Keratinocyte (primary cell): ENCODE measurements around the gene B4GALT4. TPM values are rescaled to one million over a fixed set of nuclear protein-coding genes. Genes with fewer than 3 reads are reported as not detected.

ENCODE experiments used
- DNase-seq: peaks from one replicate; pipeline ENCODE4 v3.0.0-alpha.2; 2011; ENCODE audit warnings: low read depth, missing footprints, low spot score
- FAIRE-seq: peaks from 2 replicates; lab custom pipeline; 2011; peaks lifted over from hg19 to GRCh38; lab: Jason Lieb, UNC
- H2AFZ ChIP-seq: 2 replicates; pipeline ENCODE4 v1.6.0; 2012; ENCODE audit warnings: low read length, control low read depth, inconsistent platforms; ENCODE audit not compliant: control insufficient read depth
- H3K27ac ChIP-seq: 2 replicates; pipeline ENCODE4 v1.5.1; 2011; ENCODE audit warnings: low read length; ENCODE audit not compliant: control insufficient read depth, insufficient read depth
- H3K27me3 ChIP-seq: 3 replicates; pipeline ENCODE4 v1.6.0; 2011; ENCODE audit warnings: low read length; ENCODE audit not compliant: control insufficient read depth, insufficient read depth; ENCODE audit errors: extremely low read depth
- H3K36me3 ChIP-seq, 2 experiments: 2 replicates in 1 of 2; 3 replicates in 1 of 2; pipeline ENCODE4 v1.5.1; 2011; ENCODE audit warnings: low read length in 2 of 2, mild to moderate bottlenecking in 1 of 2; ENCODE audit not compliant: control insufficient read depth in 2 of 2, insufficient read depth in 2 of 2; ENCODE audit errors: extremely low read depth in 1 of 2
- H3K4me1 ChIP-seq: 3 replicates; pipeline ENCODE4 v1.5.1; 2011; ENCODE audit warnings: low read length; ENCODE audit not compliant: control insufficient read depth, insufficient read depth; ENCODE audit errors: extremely low read depth
- H3K4me2 ChIP-seq: 3 replicates; pipeline ENCODE4 v1.6.0; 2011; ENCODE audit warnings: low read depth, low read length; ENCODE audit not compliant: control insufficient read depth, insufficient read depth; ENCODE audit errors: extremely low read depth
- H3K4me3 ChIP-seq, 3 experiments: fragments of 200-600 bp in 1 of 3; sonication (generic) in 1 of 3; 2 replicates in 2 of 3; 3 replicates in 1 of 3; pipeline ENCODE4 v1.5.1; 2011 to 2016; ENCODE audit warnings: low read length in 3 of 3, mild to moderate bottlenecking in 3 of 3, control low read depth in 2 of 3, inconsistent platforms in 1 of 3, low read depth in 1 of 3, mixed read lengths in 1 of 3, mixed run types in 1 of 3, moderate library complexity in 1 of 3; ENCODE audit not compliant: control insufficient read depth in 2 of 3, insufficient read depth in 2 of 3; ENCODE audit errors: extremely low read depth in 1 of 3
- H3K79me2 ChIP-seq: 2 replicates; pipeline ENCODE4 v1.6.0; 2012; ENCODE audit warnings: low read length; ENCODE audit not compliant: control insufficient read depth, insufficient read depth
- H3K9ac ChIP-seq: 3 replicates; pipeline ENCODE4 v1.6.0; 2011; ENCODE audit warnings: low read length; ENCODE audit not compliant: control insufficient read depth, insufficient read depth; ENCODE audit errors: extremely low read depth
- H3K9me1 ChIP-seq: 3 replicates; pipeline ENCODE4 v1.6.0; 2011; ENCODE audit warnings: low read length; ENCODE audit not compliant: control insufficient read depth, insufficient read depth; ENCODE audit errors: extremely low read depth
- H3K9me3 ChIP-seq: 2 replicates; pipeline ENCODE4 v1.5.1; 2012; ENCODE audit warnings: low read depth, low read length; ENCODE audit not compliant: control insufficient read depth
- H4K20me1 ChIP-seq: 3 replicates; pipeline ENCODE4 v1.6.0; 2011; ENCODE audit warnings: low read length; ENCODE audit not compliant: control insufficient read depth, insufficient read depth; ENCODE audit errors: extremely low read depth
- CTCF ChIP-seq, 3 experiments: IDR thresholded peaks in 1 of 3; conservative IDR thresholded peaks in 1 of 3; optimal IDR thresholded peaks in 1 of 3; 2 replicates in 2 of 3; 3 replicates in 1 of 3; pipeline versions ENCODE3 to v1.5.1; 2011; ENCODE audit warnings: low read length in 3 of 3, mild to moderate bottlenecking in 3 of 3, moderate library complexity in 2 of 3, control low read depth in 1 of 3, inconsistent platforms in 1 of 3; ENCODE audit not compliant: insufficient read depth in 2 of 3; ENCODE audit errors: extremely low read depth in 1 of 3
- EZH2 ChIP-seq: IDR thresholded peaks from one replicate; pipeline ENCODE4 v1.6.1; 2012; ENCODE audit warnings: inconsistent platforms, mild to moderate bottlenecking, low read length, moderate library complexity
- dilution Hi-C: fragments of 300-500 bp; cut with MboI; formaldehyde crosslinking; loops from one replicate; pipeline ENCODE4 v1.7.0; 2020; ENCODE audit warnings: low sequenced_read_pairs; ENCODE audit not compliant: extremely low pct_ligation_motif_present
- polyA plus RNA-seq, 5 experiments: library from polyadenylated mRNA; depleted of rRNA in 3 of 5; stranded (reverse) in 3 of 5; stranded (forward) in 1 of 5; unstranded in 1 of 5; fragments of >200 nt; gene quantifications; 1 replicate in 1 of 5; 2 replicates in 3 of 5; 3 replicates in 1 of 5; pipeline versions ENCODE4 v1.2.1 to v1.2.3, GENCODE V29; 2011 to 2012; ENCODE audit warnings: missing spikeins in 2 of 5, low read depth in 1 of 5, low replicate concordance in 1 of 5

The B4GALT4 gene
- polyA plus RNA-seq, 1 donor (not counting 4 experiments of a cell fraction or from before 2014, with no cell fraction given), result 43.3 TPM

- dilution Hi-C loops, result no loop called here
- Histone ChIP-seq H3K9me1 (no peaks in the 10 kb centered on the region), H3K27ac (no peak overlapping the region), H3K4me1 (peaks cover 27% of the 10 kb centered on the region), H3K27me3 (no peaks in the 10 kb centered on the region), H3K9ac (no peak overlapping the region), H3K36me3 (peaks cover 0 to 6% of the 10 kb centered on the region in 2 experiments), H3K4me3 (no peak overlapping the region), H3K9me3 (no peaks in the 10 kb centered on the region), H2AFZ (no peak overlapping the region), H3K79me2 (peaks cover 47% of the 10 kb centered on the region), H4K20me1 (no peaks in the 10 kb centered on the region), H3K4me2 (no peak overlapping the region)
- TF ChIP-seq EZH2 (no peak), CTCF (optimal IDR thresholded peaks at IDR 0.05 in 1 of 3, IDR thresholded peaks at IDR 0.05 in 1 of 3, conservative IDR thresholded peaks at IDR 0.05 in 1 of 3; ENCODE audit: extremely low read depth in 1 of 3, insufficient read depth in 2 of 3, low read length in 3 of 3) (no peak)
- FAIRE-seq (no peak), DNase-seq (no peak)
Measured at GRCh38 chr3:119236756-119237155, 3.9 kb downstream of the B4GALT4 start.

GRCh38 chr3:119235151-119235550, 5.5 kb downstream of the B4GALT4 start:
- TF ChIP-seq CTCF (optimal IDR thresholded peaks at IDR 0.05 in 1 of 3, IDR thresholded peaks at IDR 0.05 in 1 of 3, conservative IDR thresholded peaks at IDR 0.05 in 1 of 3; ENCODE audit: extremely low read depth in 1 of 3, insufficient read depth in 2 of 3, low read length in 3 of 3), result no peak
- no peak for TF ChIP-seq EZH2
- Histone ChIP-seq H3K9ac (no peak overlapping the region), H3K4me3 (peak overlapping the region in 1 of 3 experiments; percentile 26), H3K27ac (peak overlapping the region; percentile 58), H3K36me3 (peaks cover 9 to 13% of the 10 kb centered on the region in 2 experiments), H3K79me2 (peaks cover 49% of the 10 kb centered on the region), H3K9me1 (no peaks in the 10 kb centered on the region), H4K20me1 (no peaks in the 10 kb centered on the region), H3K4me1 (peaks cover 22% of the 10 kb centered on the region), H3K9me3 (no peaks in the 10 kb centered on the region), H2AFZ (peak overlapping the region; percentile 41), H3K4me2 (peak overlapping the region; percentile 57), H3K27me3 (no peaks in the 10 kb centered on the region)
- dilution Hi-C loops, result no loop called here
- DNase-seq (peak; percentile 40), FAIRE-seq (peak; percentile 76)
